ENCODE data around the gene UNC5CL.
A peak's percentile ranks its signal among the peaks of the same experiment; 100 is the strongest.
"Not testable (repeated sequence)": the region's sequence is repeated elsewhere in the genome, so short reads cannot be mapped to it uniquely, and the experiment has no call there.

Gene UNC5CL

DNA sequence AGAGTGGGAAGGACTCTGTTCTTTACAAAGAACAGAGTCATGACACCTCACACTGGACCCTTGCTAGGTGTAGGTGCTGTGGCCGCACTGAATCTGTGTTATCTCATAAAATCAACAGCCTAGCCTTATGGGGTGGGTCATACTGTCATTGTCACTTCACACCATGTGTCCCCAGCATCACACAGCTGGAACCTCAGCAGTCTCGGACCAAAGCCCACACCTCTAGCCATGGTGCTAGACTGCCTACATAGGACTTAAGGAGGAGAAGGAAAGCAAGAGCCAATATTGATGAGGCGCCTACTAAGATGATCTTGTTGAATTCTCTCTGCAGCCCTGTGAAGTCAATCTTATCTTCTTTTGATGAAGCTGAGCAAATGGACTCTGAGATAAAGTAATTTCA lies 31.0 kb downstream of the UNC5CL start:
- DNase-seq (ENCODE audit: low spot score) (no peak), FAIRE-seq (no peak)

DNA sequence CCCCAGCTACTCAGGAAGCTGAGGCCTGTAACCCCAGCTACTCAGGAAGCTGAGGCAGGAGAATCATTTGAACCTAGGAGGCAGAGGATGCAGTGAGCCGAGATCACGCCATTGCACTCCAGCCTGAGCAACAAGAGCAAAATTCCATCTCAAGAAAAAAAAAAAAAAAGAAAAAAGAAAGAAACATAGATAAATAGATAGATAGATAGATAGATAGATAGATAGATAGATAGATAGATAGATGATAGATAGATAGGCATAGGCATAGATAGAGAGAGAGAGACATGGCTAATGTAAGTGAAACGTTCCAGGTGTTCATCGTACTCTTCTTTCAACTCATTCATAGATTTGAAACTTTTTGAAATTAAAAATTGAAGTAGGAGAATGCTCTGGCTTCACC lies 32.0 kb downstream of the UNC5CL start:
- not testable (repeated sequence) for DNase-seq (ENCODE audit: low spot score); FAIRE-seq

DNA sequence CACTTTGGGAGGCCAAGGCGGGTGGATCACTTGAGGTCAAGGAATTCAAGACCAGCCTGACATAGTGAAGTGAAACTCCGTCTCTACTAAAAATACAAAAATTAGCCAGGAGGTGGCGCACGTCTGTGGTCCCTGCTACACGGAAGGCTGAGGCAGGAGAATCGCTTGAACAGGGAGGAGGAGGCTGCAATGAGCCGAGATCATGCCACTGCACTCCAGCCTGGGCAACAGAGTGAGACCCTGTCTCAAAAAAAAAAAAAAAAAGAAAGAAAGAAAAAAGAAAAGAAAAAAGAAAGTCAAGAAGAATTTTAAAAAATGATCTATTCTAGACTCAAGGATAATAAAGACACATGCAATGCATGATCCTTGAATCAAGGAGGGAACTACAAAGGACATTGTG lies 32.8 kb downstream of the UNC5CL start:
- FAIRE-seq: not testable (repeated sequence)
- DNase-seq (ENCODE audit: low spot score): peak; percentile 36

DNA sequence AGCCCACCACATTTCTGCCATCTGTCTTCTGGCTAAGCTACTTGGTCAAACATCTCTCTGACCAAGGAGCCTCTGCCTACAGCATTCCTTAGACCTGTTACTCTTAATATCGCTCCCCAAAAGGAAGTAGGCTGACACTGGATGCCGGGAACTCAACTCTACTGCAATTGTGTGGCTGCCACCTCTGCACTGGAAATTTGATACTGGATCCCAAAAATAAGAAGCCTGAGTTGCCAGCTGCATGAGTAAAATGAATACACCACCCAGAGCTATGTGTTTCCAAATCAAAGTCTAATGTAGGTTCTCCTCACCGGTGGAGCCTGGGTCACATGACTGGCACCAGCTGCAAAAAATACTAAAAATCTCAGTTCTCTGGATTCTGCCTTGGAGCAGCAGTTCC lies 36.9 kb downstream of the UNC5CL start:
- FAIRE-seq: no peak
- no peak for DNase-seq (ENCODE audit: low spot score)

DNA sequence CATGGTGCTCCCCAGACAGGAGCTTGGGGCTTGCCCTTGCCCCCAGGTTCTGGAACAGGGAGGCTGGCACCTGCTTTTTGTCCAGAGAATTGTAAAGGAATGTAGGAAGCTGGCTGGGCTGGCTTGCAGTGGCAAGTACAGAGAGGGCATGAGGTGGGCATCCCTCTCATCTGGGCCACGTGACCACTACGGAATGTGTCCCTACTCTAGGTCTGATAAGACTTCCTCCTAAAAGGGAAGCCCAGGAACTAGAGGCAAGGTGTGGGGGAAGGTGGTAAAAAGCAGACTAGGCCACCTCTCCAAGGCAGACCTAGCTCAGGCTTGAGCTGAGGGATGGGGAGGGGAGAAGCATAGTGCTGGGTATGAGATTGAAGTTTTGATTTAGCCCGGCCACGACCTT lies 38.8 kb downstream of the UNC5CL start:
- FAIRE-seq (no peak), DNase-seq (ENCODE audit: low spot score) (no peak)

DNA sequence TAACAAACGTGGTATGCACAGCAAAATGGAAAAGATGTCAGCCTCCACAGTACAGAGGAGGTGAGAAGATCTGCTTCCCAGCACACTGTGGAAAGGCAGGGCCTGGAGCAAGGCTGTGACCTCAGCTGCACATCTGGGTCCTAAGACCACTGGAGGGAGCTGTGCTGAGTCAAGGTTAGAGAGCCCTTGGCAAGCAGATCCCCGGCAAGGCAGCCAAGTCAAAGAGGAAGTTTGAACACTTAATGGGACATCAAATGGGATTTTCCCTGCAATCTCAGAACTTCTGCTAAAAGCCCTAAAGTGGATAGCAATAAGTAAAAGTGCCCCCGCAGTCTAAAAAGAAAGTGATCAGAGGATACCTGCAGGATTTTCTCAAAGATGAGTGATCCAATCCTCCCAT lies 39.5 kb downstream of the UNC5CL start:
- FAIRE-seq: no peak
- peak; percentile 60 for DNase-seq (ENCODE audit: low spot score)

GRCh38 chr6:40998661-40999060 lies 40.4 kb downstream of the UNC5CL start:
- no peak for FAIRE-seq
- DNase-seq (ENCODE audit: low spot score): no peak

DNA sequence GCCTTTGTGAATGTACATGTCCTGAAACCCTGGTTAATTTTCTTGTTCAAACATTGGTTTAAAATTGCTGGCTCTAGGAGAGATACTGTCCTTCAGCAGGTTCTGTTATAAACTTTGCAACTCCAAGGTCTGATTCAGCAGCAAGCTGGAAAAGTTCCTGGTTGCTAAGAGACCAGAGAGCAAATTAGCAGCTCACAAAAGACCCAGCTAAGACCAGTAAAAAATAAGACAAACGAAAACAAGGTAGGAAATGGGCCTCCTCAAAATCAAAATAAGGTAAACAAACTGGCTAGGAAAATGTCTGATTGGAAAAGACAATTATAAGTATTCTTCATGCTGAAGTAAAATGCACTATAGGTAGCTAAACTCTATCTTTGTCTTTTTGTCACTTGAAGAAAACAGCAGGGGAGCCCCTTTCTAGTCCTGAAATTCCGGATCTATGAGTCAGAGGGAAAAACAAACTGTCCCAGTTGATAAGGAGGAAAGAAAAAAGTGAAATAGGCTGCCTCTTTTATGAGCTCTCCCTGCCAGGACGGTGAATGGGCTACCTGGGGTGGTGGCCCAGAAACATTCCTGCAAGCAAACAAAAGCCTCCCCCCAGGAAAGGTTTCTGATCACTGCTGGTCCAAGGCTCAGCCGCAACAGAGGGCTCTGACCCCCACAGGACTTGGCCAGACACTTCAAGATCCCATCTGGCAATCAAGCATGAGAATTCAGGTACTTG lies 41.6 kb downstream of the UNC5CL start:
- DNase-seq (ENCODE audit: low spot score) (peak; percentile 76), FAIRE-seq (no peak)

- peak; percentile 37 for FAIRE-seq
- peak; percentile 27 for DNase-seq (ENCODE audit: low spot score)
Measured at GRCh38 chr6:40996591-40997233, 42.3 kb downstream of the UNC5CL start.

GRCh38 chr6:40992746-40993145 lies 46.3 kb downstream of the UNC5CL start:
- FAIRE-seq (no peak), DNase-seq (ENCODE audit: low spot score) (no peak)

DNA sequence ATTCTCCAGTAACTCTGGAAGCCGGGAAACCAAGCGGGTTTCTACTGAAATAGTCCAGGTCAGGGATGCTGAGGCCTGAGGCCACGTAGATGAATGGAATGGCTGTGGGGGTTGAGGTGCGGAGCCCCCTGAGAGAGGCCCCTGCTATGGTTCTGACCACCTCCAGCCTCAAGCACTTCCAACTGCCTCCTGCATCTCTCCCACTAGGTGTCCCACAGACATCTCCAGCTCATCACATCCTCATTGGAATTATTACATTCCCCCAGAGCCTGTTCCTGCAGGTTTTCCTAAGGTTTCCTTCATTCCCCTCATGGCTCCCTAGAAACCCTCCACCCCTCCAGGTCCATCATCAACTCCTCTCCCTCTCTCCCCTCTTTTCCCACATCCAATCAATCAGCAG lies 48.7 kb downstream of the UNC5CL start:
- DNase-seq (ENCODE audit: low spot score) (no peak), FAIRE-seq (no peak)

GRCh38 chr6:40989204-40990169 lies 49.5 kb downstream of the UNC5CL start:
- DNase-seq (ENCODE audit: low spot score) (no peak), FAIRE-seq (no peak)

DNA sequence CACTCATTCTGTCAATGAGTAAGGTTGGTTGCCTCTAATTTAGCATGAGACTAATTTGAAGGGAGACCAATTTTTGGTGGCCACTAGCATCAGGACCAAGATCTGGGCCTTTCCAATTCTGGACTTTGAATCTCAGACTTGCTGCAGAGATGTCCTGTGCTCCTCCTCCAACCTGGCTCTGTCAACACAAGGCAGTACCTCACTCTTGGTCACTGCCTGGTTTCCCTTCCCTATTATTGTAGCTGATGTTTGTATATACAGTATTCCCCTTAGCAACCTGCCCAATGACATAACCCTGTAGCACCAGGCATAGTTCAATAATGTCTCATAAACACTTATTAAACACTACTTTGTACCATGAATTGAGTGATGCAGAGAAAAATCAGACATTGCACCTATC lies 50.4 kb downstream of the UNC5CL start:
- DNase-seq (ENCODE audit: low spot score) (no peak), FAIRE-seq (no peak)

GRCh38 chr6:40986921-40987819 lies 51.9 kb downstream of the UNC5CL start:
- no peak for DNase-seq (ENCODE audit: low spot score)
- FAIRE-seq: no peak

GRCh38 chr6:40986364-40986763 lies 52.7 kb downstream of the UNC5CL start:
- peak; percentile 52 for FAIRE-seq

DNA sequence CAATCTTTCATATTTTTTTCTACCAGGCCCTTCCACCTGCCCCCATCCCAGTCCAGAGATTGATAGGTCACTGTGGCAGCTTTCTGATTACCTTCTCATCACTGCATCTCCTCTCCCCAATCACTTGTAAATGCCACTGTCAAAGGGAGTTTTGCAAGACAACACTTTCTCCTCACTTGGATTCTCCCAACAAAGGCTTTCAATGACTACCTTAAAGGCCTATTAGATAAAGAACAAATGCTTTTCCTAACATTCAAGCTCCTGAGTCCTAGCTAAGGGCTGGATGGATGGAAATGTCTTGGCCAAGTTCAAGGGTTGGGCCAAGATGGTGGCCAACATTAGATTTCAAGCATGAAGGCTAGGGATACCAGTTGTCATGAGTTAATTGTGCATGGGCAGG lies 55.3 kb downstream of the UNC5CL start:
- no peak for DNase-seq (ENCODE audit: low spot score)
- FAIRE-seq: no peak

More at GRCh38 chr6:40986364-40986763, 52.7 kb downstream of the UNC5CL start:
- DNase-seq (ENCODE audit: low spot score): no peak

DNA sequence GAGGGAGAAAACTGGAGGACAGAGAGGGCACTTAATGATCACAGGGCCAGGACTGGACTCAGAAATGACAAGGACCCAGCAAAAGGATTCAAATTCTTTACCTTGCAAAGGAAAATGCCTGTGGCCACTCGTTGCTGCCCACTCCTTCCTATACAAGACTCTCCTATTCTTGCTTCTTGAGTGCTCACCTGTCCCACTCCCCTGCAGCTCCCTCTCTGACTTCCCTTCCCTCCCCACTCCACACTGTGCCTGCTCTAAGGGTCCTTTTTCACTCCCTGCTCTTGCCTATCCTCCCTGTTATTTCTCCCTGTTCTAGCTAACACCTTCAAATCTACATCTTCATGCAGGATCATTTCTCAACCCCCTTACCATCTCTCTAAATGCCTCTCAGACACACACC lies 56.1 kb downstream of the UNC5CL start:
- FAIRE-seq: no peak
- DNase-seq (ENCODE audit: low spot score): no peak

DNA sequence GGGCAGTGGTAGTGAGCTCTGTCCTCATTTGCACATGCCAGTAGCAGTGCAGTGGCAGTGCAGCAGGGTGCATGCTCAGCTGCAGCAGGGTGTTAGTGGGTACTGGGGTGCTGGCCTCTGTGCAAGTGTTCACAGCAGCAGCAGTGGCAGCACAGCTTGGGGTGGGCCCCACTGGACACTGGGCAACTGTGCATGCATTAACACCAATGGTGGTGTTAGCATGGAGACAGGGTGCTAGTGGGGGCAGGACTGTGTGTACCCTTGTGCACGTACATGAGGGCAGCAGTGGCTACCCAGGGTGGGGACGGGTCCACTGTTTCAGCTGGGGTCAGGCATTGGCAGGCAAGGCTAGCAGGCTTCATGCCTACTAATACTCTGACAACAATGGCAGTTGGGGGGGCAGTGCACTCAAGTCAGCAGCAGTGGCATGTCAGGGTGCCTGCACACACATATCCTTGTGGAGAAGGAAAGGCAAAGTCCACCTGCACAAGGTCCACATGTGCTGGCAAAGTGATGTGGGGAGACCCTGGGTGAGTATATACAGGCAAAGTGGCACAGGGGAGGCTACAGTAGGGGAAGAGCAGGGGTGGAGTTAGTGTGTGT lies 60.2 kb downstream of the UNC5CL start:
- FAIRE-seq: no peak
- no peak for DNase-seq (ENCODE audit: low spot score)

DNA sequence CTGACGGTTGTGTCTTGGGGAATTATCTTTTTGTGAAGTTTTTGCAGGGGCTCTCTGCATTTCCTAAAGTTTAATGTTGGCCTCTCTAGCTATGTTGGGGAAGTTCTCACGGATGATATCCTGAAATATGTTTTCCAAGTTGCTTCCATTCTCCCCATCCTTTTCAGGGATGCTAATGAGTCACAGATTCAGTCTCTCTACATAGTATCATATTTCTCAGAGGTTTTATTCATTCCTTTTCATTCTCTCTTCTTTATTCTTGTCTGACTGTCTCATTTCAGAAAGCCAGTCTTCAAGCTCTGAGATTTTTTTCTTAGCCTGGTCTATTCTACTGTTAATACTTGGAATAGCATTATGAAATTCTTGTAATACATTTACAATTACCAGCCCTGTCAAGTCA lies 61.3 kb downstream of the UNC5CL start:
- DNase-seq (ENCODE audit: low spot score): no peak
- FAIRE-seq: no peak

GRCh38 chr6:40977085-40977484 lies 61.9 kb downstream of the UNC5CL start:
- peak; percentile 30 for FAIRE-seq

More at GRCh38 chr6:40977085-40977484, 61.9 kb downstream of the UNC5CL start:
- no peak for DNase-seq (ENCODE audit: low spot score)

Measured in urothelium cell line (cell line).